Testis (tissue), 2 donors: ENCODE measurements around the gene MRPL28.

Source experiments
- POLR2A ChIP-seq: fragments of 450-650 bp; IDR thresholded peaks from one replicate; pipeline ENCODE4 v1.6.1; 2017; ENCODE audit warnings: antibody characterized with exemption, mild to moderate bottlenecking, moderate library complexity
- TF ChIP-seq, protein P1 (sequence below), 3 experiments: fragments of 450-650 bp in 2 of 3; fragments of 200-600 bp in 1 of 3; sonication (generic) in 1 of 3; IDR thresholded peaks; one replicate each; pipeline ENCODE4 v1.5.1; 2016 to 2019; ENCODE audit warnings: antibody characterized with exemption in 3 of 3, mild to moderate bottlenecking in 2 of 3, moderate library complexity in 1 of 3

DNA sequence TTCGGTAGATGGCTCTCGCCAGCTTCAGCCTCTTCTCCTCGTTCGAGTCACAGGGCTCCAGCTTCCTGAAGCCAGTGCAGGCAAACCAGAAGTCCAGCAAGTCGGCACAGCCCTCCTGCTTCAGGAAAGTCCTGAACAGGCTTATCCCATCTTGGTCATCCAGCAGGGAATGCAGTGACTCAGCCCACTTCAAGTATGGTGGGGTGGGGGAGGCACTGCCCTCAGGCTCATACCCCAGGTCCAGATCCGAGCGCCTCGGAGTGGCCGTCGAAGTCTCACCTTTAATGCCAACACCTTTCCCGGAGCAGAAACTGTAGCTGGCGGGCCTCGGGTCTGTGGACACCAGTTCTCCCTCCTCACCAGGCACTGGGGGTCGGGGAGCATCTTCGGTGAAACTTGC, 23.8 kb downstream of the MRPL28 start:
- TF ChIP-seq, protein P1, sequence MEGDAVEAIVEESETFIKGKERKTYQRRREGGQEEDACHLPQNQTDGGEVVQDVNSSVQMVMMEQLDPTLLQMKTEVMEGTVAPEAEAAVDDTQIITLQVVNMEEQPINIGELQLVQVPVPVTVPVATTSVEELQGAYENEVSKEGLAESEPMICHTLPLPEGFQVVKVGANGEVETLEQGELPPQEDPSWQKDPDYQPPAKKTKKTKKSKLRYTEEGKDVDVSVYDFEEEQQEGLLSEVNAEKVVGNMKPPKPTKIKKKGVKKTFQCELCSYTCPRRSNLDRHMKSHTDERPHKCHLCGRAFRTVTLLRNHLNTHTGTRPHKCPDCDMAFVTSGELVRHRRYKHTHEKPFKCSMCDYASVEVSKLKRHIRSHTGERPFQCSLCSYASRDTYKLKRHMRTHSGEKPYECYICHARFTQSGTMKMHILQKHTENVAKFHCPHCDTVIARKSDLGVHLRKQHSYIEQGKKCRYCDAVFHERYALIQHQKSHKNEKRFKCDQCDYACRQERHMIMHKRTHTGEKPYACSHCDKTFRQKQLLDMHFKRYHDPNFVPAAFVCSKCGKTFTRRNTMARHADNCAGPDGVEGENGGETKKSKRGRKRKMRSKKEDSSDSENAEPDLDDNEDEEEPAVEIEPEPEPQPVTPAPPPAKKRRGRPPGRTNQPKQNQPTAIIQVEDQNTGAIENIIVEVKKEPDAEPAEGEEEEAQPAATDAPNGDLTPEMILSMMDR (IDR thresholded peaks at IDR 0.05) = no peak
- no peak for TF ChIP-seq POLR2A
